Spleen (tissue), 11 donors: ENCODE results near the gene FBXL4. TPM values are rescaled to one million over a fixed set of nuclear protein-coding genes. Genes with fewer than 3 reads are reported as not detected.
"Not testable (repeated sequence)": the region's sequence is repeated elsewhere in the genome, so short reads cannot be mapped to it uniquely, and the experiment has no call there.

ENCODE experiments used
- DNase-seq: peaks from one replicate; pipeline ENCODE4 v3.0.0-alpha.2; 2020
- H3K27ac ChIP-seq, 8 donors: fragments of 200-600 bp; sonication (generic) in 7 of 8; 1 replicate in 4 of 8; 2 replicates in 4 of 8; pipeline versions ENCODE4 v1.5.0 to v1.8.0; 2016 to 2021; ENCODE audit warnings: inconsistent platforms in 4 of 8, mild to moderate bottlenecking in 4 of 8, moderate library complexity in 1 of 8
- H3K27me3 ChIP-seq, 7 donors: fragments of 200-600 bp; sonication (generic) in 6 of 7; replicated peaks in 1 of 7; 1 replicate in 4 of 7; 2 replicates in 3 of 7; pipeline versions ENCODE4 v1.5.0 to v1.8.0; 2016 to 2021; ENCODE audit warnings: inconsistent platforms in 3 of 7, mild to moderate bottlenecking in 1 of 7
- H3K36me3 ChIP-seq, 6 donors: fragments of 200-600 bp; sonication (generic) in 5 of 6; 1 replicate in 4 of 6; 2 replicates in 2 of 6; pipeline versions ENCODE4 v1.5.0 to v1.8.0; 2016 to 2021; ENCODE audit warnings: inconsistent platforms in 2 of 6
- H3K4me1 ChIP-seq, 6 donors: fragments of 200-600 bp; sonication (generic) in 5 of 6; 1 replicate in 3 of 6; 2 replicates in 3 of 6; pipeline versions ENCODE4 v1.5.0 to v1.8.0; 2016 to 2021; ENCODE audit warnings: inconsistent platforms in 3 of 6
- H3K4me3 ChIP-seq, 8 donors: fragments of 200-600 bp; sonication (generic) in 7 of 8; 1 replicate in 4 of 8; 2 replicates in 4 of 8; pipeline versions ENCODE4 v1.5.0 to v1.8.0; 2016 to 2021; ENCODE audit warnings: inconsistent platforms in 4 of 8, mild to moderate bottlenecking in 4 of 8, moderate library complexity in 2 of 8
- H3K9me3 ChIP-seq, 8 donors: fragments of 200-600 bp; sonication (generic) in 7 of 8; 1 replicate in 4 of 8; 2 replicates in 4 of 8; pipeline versions ENCODE4 v1.5.0 to v1.8.0; 2016 to 2021; ENCODE audit warnings: inconsistent platforms in 4 of 8
- POLR2A ChIP-seq, 3 donors: fragments of 450-650 bp; IDR thresholded peaks; one replicate each; pipeline ENCODE4 v1.5.1; 2017; ENCODE audit warnings: antibody characterized with exemption in 3 of 3, mild to moderate bottlenecking in 1 of 3
- POLR2AphosphoS5 ChIP-seq, 3 donors: sonication (generic); formaldehyde crosslinking; IDR thresholded peaks; one replicate each; pipeline ENCODE4 v1.5.1; 2017; ENCODE audit warnings: antibody characterized with exemption in 3 of 3
- WGBS, 5 donors: extraction: QIAGEN DNeasy Blood & Tissue Kit in 3 of 5; methylation state at CpG; one replicate each; pipeline versions ENCODE4 v1.1.5 to v1.1.7; 2013 to 2018; 5-methylcytosine and 5-hydroxymethylcytosine counted together
- intact Hi-C: fragments of 100-400 bp; cut with DNase I; formaldehyde crosslinking; loops from one replicate; pipeline ENCODE4 v1.15.0; 2023; ENCODE audit warnings: low total_unique reads
- polyA plus RNA-seq, 3 donors: library from polyadenylated mRNA; stranded (reverse); fragments of 200-250 nt; gene quantifications; one replicate each; pipeline ENCODE4 v1.2.1, GENCODE V29; 2013
- total RNA-seq, 7 donors: library from RNA; depleted of rRNA in 3 of 7; stranded (reverse); fragments of >200 nt in 3 of 7; fragmentation: NEBNext Ultra II Directional in 4 of 7; extraction: Animal tissue kit (Norgen Biotek cat#: 25700) in 4 of 7; gene quantifications; one replicate each; pipeline versions ENCODE4 v1.1.0 to v1.2.1, GENCODE V29; 2016 to 2021
- TF ChIP-seq, protein P1 (sequence below), 11 experiments: fragments of 200-600 bp in 7 of 11; fragments of 450-650 bp in 4 of 11; sonication (generic) in 4 of 11; IDR thresholded peaks in 8 of 11; conservative IDR thresholded peaks in 3 of 11; 1 replicate in 7 of 11; 2 replicates in 4 of 11; pipeline versions ENCODE4 v1.4.0 to v1.8.0; 2016 to 2021; ENCODE audit warnings: antibody characterized with exemption in 11 of 11, inconsistent platforms in 4 of 11, mild to moderate bottlenecking in 1 of 11
- donor health status: healthy with polysubstance abuse.
- donor health status: DM: no; HTN: no; CAD: no; lungs with moderate emphysema.
- donor health status: DM: no; HTN: no; CAD: no.
- donor health status: Bipolar disorder and iron deficiency.
- donor health status: healthy.
- donor health status: DM: no; HTN: no; CAD: no.
- donor health status: DM: yes; HTN: yes; CAD: no.

FBXL4 gene
- total and polyA plus RNA-seq, 10 donors = 2.7 to 27.0 (median 19.1) TPM

DNA sequence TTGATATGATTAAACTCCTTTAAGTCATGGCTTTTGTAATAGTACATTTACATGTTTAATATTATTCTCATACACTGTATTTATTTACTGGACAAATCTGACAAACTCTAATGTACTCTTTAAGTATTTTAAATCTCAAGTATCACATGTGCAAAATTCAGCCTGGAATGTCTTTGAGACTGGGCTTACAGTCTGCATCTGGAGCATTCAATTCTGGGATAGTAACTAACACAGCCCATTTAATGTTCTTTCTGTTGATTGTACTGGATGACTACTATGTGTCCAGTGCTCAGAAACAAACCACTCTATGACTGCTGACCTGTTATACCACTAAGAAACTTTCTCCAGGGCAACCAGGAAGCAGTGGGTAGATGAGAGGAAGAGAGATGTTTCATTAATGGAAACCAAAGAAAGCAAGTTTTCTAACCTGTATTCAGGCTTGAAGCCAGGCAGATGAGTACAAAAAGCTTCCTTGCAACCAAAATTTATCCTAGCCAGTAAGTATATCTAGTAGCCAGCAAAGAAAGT lies 26.8 kb downstream of the FBXL4 start:
- no peaks in the 10 kb centered on the region for H3K27me3 ChIP-seq
- peaks cover 0 to 41% (median 8%) of the 10 kb centered on the region in 6 donors for H3K36me3 ChIP-seq
- peaks cover 0 to 15% (median 0%) of the 10 kb centered on the region in 6 donors for H3K4me1 ChIP-seq
- TF ChIP-seq, protein P1, sequence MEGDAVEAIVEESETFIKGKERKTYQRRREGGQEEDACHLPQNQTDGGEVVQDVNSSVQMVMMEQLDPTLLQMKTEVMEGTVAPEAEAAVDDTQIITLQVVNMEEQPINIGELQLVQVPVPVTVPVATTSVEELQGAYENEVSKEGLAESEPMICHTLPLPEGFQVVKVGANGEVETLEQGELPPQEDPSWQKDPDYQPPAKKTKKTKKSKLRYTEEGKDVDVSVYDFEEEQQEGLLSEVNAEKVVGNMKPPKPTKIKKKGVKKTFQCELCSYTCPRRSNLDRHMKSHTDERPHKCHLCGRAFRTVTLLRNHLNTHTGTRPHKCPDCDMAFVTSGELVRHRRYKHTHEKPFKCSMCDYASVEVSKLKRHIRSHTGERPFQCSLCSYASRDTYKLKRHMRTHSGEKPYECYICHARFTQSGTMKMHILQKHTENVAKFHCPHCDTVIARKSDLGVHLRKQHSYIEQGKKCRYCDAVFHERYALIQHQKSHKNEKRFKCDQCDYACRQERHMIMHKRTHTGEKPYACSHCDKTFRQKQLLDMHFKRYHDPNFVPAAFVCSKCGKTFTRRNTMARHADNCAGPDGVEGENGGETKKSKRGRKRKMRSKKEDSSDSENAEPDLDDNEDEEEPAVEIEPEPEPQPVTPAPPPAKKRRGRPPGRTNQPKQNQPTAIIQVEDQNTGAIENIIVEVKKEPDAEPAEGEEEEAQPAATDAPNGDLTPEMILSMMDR (IDR thresholded peaks at IDR 0.05 in 8 of 11, conservative IDR thresholded peaks at IDR 0.05 in 3 of 11) = no peak
- TF ChIP-seq POLR2A (IDR thresholded peaks at IDR 0.05) = no peak
- TF ChIP-seq POLR2AphosphoS5 (IDR thresholded peaks at IDR 0.05) = no peak
- no peak overlapping the region for H3K4me3 ChIP-seq
- H3K27ac ChIP-seq = no peak overlapping the region
- no peak for DNase-seq
- intact Hi-C loops = no loop called here
- no peaks in the 10 kb centered on the region for H3K9me3 ChIP-seq

DNA sequence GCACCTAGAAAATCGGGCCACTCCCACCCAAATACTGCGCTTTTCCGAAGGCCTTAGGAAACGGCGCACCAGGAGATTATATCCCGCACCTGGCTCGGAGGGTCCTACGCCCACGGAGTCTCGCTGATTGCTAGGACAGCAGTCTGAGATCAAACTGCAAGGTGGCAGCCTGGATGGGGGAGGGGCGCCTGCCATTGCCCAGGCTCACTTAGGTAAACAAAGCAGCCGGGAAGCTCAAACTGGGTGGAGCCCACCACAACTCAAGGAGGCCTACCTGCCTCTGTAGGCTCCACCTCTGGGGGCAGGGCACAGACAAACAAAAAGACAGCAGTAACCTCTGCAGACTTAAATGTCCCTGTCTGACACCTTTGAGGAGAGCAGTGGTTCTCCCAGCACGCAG lies 36.8 kb downstream of the FBXL4 start:
- H3K4me3 ChIP-seq, intact Hi-C loops, DNase-seq, H3K27ac ChIP-seq, H3K27me3 ChIP-seq, H3K4me1 ChIP-seq: not testable (repeated sequence)
- peaks cover 0 to 35% (median 15%) of the 10 kb centered on the region in 8 donors for H3K9me3 ChIP-seq
- peaks cover 0 to 59% (median 14%) of the 10 kb centered on the region in 6 donors for H3K36me3 ChIP-seq
- WGBS, 5 donors = 87 to 97% (median 91%) methylated on average over 10 to 13 of the region's 13 CpGs

DNA sequence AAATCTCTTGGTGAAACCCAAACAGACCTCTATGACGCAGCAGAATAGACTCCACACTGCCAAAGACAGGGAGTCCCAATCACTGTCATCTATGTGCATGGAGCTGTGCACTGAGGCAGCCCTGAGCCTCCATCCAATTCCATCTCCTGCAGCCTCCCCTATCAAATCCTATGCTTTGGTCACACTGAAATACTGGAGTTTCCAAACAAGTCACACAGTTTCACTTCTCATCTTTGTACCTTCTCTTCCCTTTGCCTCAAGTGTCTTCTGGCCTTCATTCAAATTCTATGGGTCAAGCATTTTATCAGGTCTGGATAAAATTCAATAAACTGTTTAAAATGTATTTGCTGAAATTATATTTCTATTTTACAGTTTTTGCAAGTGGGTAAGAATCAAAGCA lies 38.5 kb downstream of the FBXL4 start:
- Histone ChIP-seq H3K36me3 (peaks cover 0 to 76% (median 25%) of the 10 kb centered on the region in 6 donors), H3K4me3 (no peak overlapping the region), H3K27ac (no peak overlapping the region), H3K27me3 (no peaks in the 10 kb centered on the region), H3K9me3 (peaks cover 0 to 34% (median 14%) of the 10 kb centered on the region in 8 donors), H3K4me1 (no peaks in the 10 kb centered on the region)
- TF ChIP-seq POLR2AphosphoS5 (IDR thresholded peaks at IDR 0.05) (no peak), POLR2A (IDR thresholded peaks at IDR 0.05) (no peak)
- TF ChIP-seq, protein P1 (IDR thresholded peaks at IDR 0.05 in 8 of 11, conservative IDR thresholded peaks at IDR 0.05 in 3 of 11) = no peak
- intact Hi-C loops = no loop called here
- DNase-seq = no peak
- WGBS, 5 donors = 91 to 100% (median 100%) methylated on average over 1 of the region's 1 CpG

DNA sequence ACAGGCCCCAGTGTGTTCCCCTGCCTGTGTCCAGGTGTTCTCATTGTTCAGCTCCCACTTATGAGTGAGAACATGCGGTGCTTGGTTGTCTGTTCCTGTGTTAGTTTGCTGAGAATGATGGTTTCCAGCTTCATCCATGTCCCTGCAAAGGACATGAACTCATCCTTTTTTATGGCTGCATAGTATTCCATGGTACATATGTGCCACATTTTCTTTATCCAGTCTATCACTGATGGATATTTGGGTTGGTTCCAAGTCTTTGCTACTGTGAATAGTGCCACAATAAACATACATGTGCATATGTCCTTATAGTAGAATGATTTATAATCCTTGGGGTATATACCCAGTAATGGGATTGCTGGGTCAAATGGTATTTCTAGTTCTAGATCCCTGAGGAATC lies 41.4 kb downstream of the FBXL4 start:
- peaks cover 0 to 87% (median 27%) of the 10 kb centered on the region in 6 donors for H3K36me3 ChIP-seq
- H3K27ac ChIP-seq, H3K4me3 ChIP-seq, H3K27me3 ChIP-seq, DNase-seq, intact Hi-C loops, H3K4me1 ChIP-seq: not testable (repeated sequence)
- 91 to 100% (median 100%) methylated on average over 1 of the region's 1 CpG for WGBS, 5 donors
- peaks cover 0 to 11% (median 0%) of the 10 kb centered on the region in 8 donors for H3K9me3 ChIP-seq

DNA sequence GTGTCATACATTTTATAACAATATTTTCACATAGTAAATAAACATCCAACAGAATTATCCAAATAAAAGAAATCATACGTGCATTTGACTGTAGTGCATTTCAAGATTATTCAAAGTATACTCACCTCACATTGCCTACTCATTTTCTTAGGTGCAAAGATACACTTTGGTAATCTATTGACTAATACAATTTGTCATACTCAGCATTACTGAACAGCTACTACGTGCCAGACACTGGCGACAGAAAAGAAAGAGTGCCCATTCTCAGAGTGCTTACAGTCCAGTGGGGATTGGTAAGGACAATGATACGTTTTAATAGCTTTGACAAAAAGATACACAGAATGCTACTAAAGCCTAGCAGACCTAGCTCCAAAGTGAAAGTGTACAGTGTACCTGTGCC lies 42.0 kb downstream of the FBXL4 start:
- H3K4me1 ChIP-seq = no peaks in the 10 kb centered on the region
- intact Hi-C loops = no loop called here
- no peak overlapping the region for H3K4me3 ChIP-seq
- no peak overlapping the region for H3K27ac ChIP-seq
- H3K27me3 ChIP-seq = no peaks in the 10 kb centered on the region
- H3K9me3 ChIP-seq = peaks cover 0 to 7% (median 0%) of the 10 kb centered on the region in 8 donors
- 94 to 99% (median 96%) methylated on average over 4 of the region's 4 CpGs for WGBS, 5 donors
- DNase-seq = no peak
- H3K36me3 ChIP-seq = peaks cover 0 to 87% (median 27%) of the 10 kb centered on the region in 6 donors
- TF ChIP-seq POLR2A (IDR thresholded peaks at IDR 0.05) = no peak

DNA sequence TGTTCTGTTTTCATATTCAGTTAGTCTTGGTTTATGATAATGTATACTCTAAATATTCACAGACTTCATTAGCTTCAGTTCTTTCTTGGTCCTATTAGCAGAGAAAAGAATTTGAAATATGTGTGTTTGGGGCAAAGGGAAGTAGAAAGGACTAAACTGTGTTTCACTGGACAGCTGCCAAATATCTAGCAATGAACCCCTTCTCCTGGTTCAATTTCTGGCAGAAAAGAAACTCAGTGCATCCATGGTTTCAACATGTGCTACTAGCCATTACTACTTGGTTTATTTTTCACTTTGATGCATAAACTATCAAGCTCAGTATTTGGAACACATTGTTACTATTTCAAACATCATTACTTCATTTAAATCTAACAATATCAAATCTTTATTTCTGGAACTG lies 43.6 kb downstream of the FBXL4 start:
- Histone ChIP-seq H3K9me3 (peaks cover 0 to 13% (median 3%) of the 10 kb centered on the region in 8 donors), H3K36me3 (peaks cover 0 to 90% (median 33%) of the 10 kb centered on the region in 6 donors)
- intact Hi-C loops = no loop called here

More for the DNA sequence above, 43.6 kb downstream of the FBXL4 start:
- no peak for TF ChIP-seq POLR2A (IDR thresholded peaks at IDR 0.05)
- TF ChIP-seq POLR2AphosphoS5 (IDR thresholded peaks at IDR 0.05) = no peak
- TF ChIP-seq, protein P1 (IDR thresholded peaks at IDR 0.05 in 8 of 11, conservative IDR thresholded peaks at IDR 0.05 in 3 of 11) = no peak
- H3K4me3 ChIP-seq = no peak overlapping the region
- H3K4me1 ChIP-seq = no peaks in the 10 kb centered on the region
- DNase-seq = no peak
- no peak overlapping the region for H3K27ac ChIP-seq
- H3K27me3 ChIP-seq = no peaks in the 10 kb centered on the region
